BE2C (cell line): Measurements from ENCODE around the gene EEFSEC.

Source experiments
- DNase-seq: peaks from one replicate; pipeline ENCODE4 v3.0.0-alpha.2; 2020
- H3K27me3 ChIP-seq: fragments of 250-450 bp; sonication (Bioruptor Pico); 2 replicates; pipeline ENCODE4 v1.5.1; 2020; ENCODE audit warnings: mild to moderate bottlenecking
- H3K36me3 ChIP-seq: fragments of 250-450 bp; sonication (Bioruptor Pico); 2 replicates; pipeline ENCODE4 v1.5.1; 2020; ENCODE audit warnings: mild to moderate bottlenecking
- H3K4me1 ChIP-seq: fragments of 250-450 bp; sonication (Bioruptor Pico); 2 replicates; pipeline ENCODE4 v1.5.1; 2020
- H3K4me3 ChIP-seq: 2 replicates; pipeline ENCODE4 v1.5.1; 2011; ENCODE audit warnings: low read depth, low read length
- H3K9me3 ChIP-seq: fragments of 250-450 bp; sonication (Bioruptor Pico); 2 replicates; pipeline ENCODE4 v1.5.1; 2020
- CTCF ChIP-seq: IDR thresholded peaks from 2 replicates; pipeline ENCODE4 v1.5.1; 2012; ENCODE audit warnings: mild to moderate bottlenecking, low read depth, low read length

The EEFSEC gene

GRCh38 chr3:128178782-128179483 is 25.7 kb downstream of the EEFSEC start:
- DNase-seq, result no peak
- H3K4me1 ChIP-seq, result peaks cover 40% of the 10 kb centered on the region
- no peaks in the 10 kb centered on the region for H3K27me3 ChIP-seq
- H3K9me3 ChIP-seq, result no peaks in the 10 kb centered on the region
- H3K36me3 ChIP-seq, result no peaks in the 10 kb centered on the region
- no peak for TF ChIP-seq CTCF
- H3K4me3 ChIP-seq, result no peak overlapping the region; the same call in 1 of the 2 replicates

DNA sequence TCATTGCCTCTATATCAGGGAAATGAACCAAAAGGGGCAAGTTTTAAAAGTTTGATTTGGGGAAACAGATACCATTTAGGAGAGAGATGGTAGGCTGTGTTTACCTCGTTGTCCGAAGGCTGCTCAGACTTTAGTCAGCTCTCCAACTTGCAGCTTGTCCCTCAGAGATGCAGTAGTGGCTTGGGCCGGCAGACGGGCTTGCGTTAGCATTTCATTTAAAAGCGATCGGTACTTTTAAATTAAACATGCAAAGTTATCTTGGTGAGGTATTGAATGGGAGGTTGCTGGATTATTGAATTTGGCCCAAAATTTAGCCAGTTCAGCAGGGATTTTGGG is 26.2 kb downstream of the EEFSEC start:
- Histone ChIP-seq H3K4me1 (peaks cover 35% of the 10 kb centered on the region), H3K27me3 (no peaks in the 10 kb centered on the region), H3K9me3 (no peaks in the 10 kb centered on the region), H3K4me3 (no peak overlapping the region; the same call in 1 of the 2 replicates), H3K36me3 (no peaks in the 10 kb centered on the region)
- DNase-seq, result no peak
- no peak for TF ChIP-seq CTCF

DNA sequence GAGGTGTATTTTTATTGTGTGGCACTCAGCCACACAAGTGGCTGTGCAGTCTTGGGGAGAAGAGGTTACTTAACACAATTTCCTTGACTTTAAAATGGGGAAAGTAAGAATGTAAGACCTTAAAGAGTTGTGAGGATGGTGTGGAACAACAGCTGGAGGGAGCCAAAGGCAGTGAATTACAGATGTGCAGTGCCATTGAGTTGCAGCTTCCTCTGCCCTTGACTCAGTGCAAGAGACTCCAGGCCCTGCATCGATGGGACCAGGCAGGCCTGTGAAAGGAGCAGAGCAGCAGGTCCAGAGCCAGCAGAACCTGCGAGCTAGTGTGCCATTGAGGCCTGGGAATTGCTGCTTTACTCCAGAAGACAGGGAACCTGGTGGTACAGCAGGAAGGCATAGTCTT is 27.2 kb downstream of the EEFSEC start:
- TF ChIP-seq CTCF, result no peak
- H3K36me3 ChIP-seq, result no peaks in the 10 kb centered on the region
- no peaks in the 10 kb centered on the region for H3K27me3 ChIP-seq
- H3K4me1 ChIP-seq, result peaks cover 25% of the 10 kb centered on the region
- no peak for DNase-seq
- H3K9me3 ChIP-seq, result no peaks in the 10 kb centered on the region
- H3K4me3 ChIP-seq, result no peak overlapping the region

GRCh38 chr3:128180913-128181312 is 27.6 kb downstream of the EEFSEC start:
- TF ChIP-seq CTCF, result no peak
- Histone ChIP-seq H3K9me3 (no peaks in the 10 kb centered on the region), H3K4me1 (peaks cover 24% of the 10 kb centered on the region), H3K4me3 (no peak overlapping the region), H3K36me3 (no peaks in the 10 kb centered on the region), H3K27me3 (no peaks in the 10 kb centered on the region)
- no peak for DNase-seq

- no peaks in the 10 kb centered on the region for H3K9me3 ChIP-seq
- no peak for TF ChIP-seq CTCF
- no peaks in the 10 kb centered on the region for H3K36me3 ChIP-seq
- H3K4me3 ChIP-seq, result no peak overlapping the region
- H3K4me1 ChIP-seq, result peaks cover 19% of the 10 kb centered on the region
- H3K27me3 ChIP-seq, result no peaks in the 10 kb centered on the region
- no peak for DNase-seq
Observed at GRCh38 chr3:128182656-128183055, 29.4 kb downstream of the EEFSEC start.

- no peaks in the 10 kb centered on the region for H3K9me3 ChIP-seq
- H3K36me3 ChIP-seq, result no peaks in the 10 kb centered on the region
- H3K4me3 ChIP-seq, result no peak overlapping the region
- no peak for DNase-seq
- H3K4me1 ChIP-seq, result no peaks in the 10 kb centered on the region
- no peak for TF ChIP-seq CTCF
- H3K27me3 ChIP-seq, result no peaks in the 10 kb centered on the region
Observed at GRCh38 chr3:128185630-128186447, 32.6 kb downstream of the EEFSEC start.
